ENCODE data around the gene ARX.

Gene ARX

GRCh38 chrX:24996096-24996709, 19.6 kb downstream of the ARX start:
- DNase-seq, result no peak

- DNase-seq, result no peak
These were observed 21.9 kb downstream of the ARX start for GRCh38 chrX:24993879-24994278.

- DNase-seq, result no peak
These were observed 25.2 kb downstream of the ARX start for GRCh38 chrX:24990535-24990934.

- DNase-seq, result no peak
These were observed 27.5 kb downstream of the ARX start for GRCh38 chrX:24988314-24988713.

GRCh38 chrX:24987731-24988130, 28.0 kb downstream of the ARX start:
- no peak for DNase-seq

- DNase-seq, result no peak
These were observed 30.6 kb downstream of the ARX start for GRCh38 chrX:24985120-24985519.

GRCh38 chrX:24983931-24984330, 31.8 kb downstream of the ARX start:
- no peak for DNase-seq

- DNase-seq, result no peak
These were observed 33.3 kb downstream of the ARX start for GRCh38 chrX:24982306-24982965.

GRCh38 chrX:24981030-24981429, 34.7 kb downstream of the ARX start:
- no peak for DNase-seq

GRCh38 chrX:24979081-24979480, 36.7 kb downstream of the ARX start:
- DNase-seq, result no peak

- no peak for DNase-seq
These were observed 46.0 kb downstream of the ARX start for GRCh38 chrX:24969812-24970211.

GRCh38 chrX:24965372-24965771, 50.4 kb downstream of the ARX start:
- DNase-seq, result no peak

- no peak for DNase-seq
These were observed 51.9 kb downstream of the ARX start for GRCh38 chrX:24963823-24964222.

- DNase-seq, result no peak
These were observed 54.0 kb downstream of the ARX start for GRCh38 chrX:24961809-24962208.

GRCh38 chrX:24956828-24957227, 58.9 kb downstream of the ARX start:
- no peak for DNase-seq

- no peak for DNase-seq
These were observed 60.3 kb downstream of the ARX start for GRCh38 chrX:24955372-24955930.

GRCh38 chrX:24954732-24955131, 61.0 kb downstream of the ARX start:
- DNase-seq, result no peak
